HG03457 (cell line): ENCODE results near the gene HSPA1A.
A peak's percentile ranks its signal among the peaks of the same experiment; 100 is the strongest.
"Not testable (repeated sequence)": the region's sequence is repeated elsewhere in the genome, so short reads cannot be mapped to it uniquely, and the experiment has no call there.

Source experiments
- ATAC-seq: cut with Tn5 transposase; IDR thresholded peaks from one replicate; pipeline ENCODE4 v1.9.1; 2021; ENCODE audit warnings: moderate number of reproducible peaks; ENCODE audit not compliant: unreplicated experiment

HSPA1A gene

GRCh38 chr6:31781244-31782125, 33.9 kb upstream of the HSPA1A start:
- ATAC-seq = no peak

- ATAC-seq = no peak
Measured at GRCh38 chr6:31782126-31782855, 33.1 kb upstream of the HSPA1A start.

DNA sequence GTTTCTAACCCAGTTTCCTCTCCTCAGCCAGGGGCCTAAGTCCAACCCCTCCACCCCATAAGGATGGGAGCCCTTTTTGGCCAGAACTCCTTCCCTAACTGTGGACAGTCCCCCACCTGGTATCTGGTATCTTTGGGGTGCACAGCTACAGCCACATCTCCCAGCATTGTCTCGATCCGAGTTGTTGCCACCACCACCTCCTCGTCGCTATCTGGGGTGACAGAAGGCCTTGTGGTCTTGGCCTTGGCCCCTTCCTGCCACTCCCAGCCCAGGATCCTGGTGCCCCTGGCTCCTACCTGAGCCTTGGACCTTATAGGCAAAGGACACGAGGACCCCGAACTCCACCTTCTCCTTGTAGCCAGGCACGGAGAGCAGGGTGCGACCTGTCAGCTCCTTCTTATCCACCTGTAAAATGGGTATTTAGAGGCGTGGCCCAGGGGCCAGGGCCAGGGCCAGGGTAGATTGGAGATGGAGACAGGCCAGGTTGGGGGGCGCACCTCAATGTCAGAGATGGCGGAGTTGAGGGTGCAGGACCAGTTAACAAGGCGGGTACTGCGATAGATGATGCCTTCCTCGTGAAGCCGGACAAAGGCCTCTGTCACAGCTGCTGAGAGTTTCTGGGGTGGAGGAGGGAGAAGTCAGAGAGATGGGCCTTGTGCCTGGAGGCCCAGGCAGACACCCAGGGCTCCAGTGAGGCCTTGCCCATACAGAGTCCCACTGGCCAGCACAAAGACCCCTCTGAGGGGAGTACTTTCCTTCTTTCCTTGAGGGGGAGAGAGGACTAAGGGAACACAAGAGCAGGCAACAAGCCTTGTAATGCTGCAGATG, 31.0 kb upstream of the HSPA1A start:
- ATAC-seq = no peak

DNA sequence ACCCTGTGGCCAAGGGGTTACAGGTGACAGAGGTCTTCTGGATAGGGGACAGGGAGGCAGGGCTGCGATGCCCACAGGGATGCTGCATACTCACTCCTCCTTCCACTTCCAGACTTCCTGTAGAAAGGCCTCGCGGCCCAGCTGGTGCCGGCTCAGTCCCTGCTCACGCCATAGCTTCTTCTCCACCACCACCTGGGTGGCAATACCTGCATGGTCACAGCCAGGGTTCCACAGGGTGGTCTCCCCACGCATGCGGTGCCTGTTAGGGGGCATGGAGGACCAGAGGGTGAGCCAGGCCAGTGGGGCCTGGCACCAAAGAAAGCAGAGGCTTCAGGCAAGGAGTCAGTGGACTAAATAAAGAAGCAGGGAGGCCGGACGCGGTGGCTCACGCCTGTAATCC, 29.9 kb upstream of the HSPA1A start:
- ATAC-seq = no peak

DNA sequence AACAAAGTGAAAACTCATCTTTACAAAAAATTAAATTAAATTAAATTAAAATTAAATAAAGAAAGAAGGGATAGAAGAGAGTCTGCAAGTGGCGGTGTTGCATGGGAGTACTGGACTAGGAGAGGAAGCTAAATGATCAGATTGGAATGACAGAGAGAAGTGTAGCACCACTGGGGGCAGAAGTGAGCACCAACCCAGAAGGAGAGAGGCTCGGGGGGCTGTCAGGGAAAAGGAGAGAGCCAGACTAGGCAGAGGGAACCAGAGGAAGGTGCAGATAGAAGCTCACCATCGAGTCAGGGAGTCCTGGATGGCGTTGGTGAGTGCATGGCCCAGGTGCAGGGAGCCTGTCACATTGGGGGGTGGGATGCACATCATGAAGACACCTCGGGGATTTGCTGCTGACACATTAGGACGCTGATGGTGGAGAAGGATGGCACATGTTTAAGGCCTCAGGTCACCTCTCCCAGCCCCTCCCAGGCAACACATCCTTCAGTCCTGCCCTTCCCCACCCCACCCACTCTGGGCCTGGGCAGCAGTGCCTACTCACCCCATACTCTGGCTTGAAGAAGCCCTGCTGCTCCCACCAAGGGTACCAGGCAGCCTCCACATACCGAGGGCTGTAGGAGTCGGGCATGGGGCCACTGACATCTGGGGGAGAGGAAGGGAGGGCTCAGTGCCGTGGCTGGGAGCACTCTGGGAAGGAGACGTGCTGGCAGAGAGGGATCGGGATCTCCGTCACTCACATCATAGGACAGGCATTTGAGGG, 23.8 kb upstream of the HSPA1A start:
- ATAC-seq = no peak

DNA sequence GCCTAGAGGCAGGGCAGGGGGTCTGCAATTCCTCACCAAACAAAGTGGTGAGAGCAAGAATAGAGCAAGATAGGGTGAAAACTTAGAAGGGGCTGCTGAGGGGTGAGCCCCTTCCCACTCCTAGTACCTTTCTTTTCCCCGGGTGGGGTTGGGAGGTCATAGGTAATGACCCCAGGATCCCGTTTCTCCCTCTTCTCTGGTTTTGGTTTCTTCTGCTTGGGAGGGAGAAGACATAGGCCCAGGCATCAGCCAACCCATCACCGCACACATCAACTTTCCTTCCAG, 23.3 kb upstream of the HSPA1A start:
- no peak for ATAC-seq

DNA sequence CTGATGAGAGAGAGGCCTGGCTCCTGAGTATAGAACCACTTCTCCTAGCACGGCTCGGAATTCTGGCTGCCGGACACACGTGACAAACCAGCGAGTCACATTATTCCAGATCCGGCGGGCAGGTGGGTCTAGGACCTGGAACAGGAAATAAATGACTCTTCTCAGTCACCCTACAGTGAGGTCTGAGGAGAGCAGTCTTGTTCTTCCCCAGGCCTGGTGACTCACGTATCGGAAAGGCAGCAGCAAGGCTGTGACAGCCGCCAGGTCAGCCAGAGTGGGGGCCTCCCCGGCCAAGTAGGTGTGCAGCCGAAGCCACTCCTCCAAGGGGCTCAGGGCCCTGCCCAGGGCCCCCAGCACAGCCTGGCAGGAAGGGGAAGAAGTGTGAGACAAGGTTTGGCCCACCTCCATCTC, 22.6 kb upstream of the HSPA1A start:
- no peak for ATAC-seq

- ATAC-seq = not testable (repeated sequence)
Measured at GRCh38 chr6:31793927-31794245, 21.5 kb upstream of the HSPA1A start.

DNA sequence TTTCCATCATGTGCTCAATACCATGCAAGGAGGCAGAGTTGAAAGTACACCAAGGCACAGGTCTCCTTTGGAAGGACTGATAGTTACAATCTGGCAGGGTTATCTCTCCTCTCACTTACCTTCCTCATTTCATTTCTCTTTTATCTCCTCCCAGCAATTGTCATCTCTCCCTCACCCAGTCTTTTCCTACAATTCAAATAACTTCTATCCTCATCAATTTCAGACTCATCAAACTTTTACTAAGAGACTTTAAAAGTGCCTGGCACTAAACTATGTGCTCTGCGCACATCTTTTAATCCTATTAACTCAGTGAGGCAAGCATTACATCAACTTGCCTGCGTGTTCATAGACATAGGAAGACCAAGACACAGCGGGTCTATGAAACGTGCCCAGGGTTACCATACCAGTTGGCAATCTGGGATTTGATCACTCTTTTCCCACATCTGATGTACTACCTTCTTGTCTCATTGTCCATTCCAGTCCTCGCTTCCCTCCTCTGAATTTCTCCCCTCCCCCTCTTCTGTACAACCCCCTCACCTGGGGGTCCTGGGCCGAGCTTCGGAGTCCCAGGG, 21.0 kb upstream of the HSPA1A start:
- no peak for ATAC-seq

GRCh38 chr6:31794866-31795615, 20.3 kb upstream of the HSPA1A start:
- no peak for ATAC-seq

DNA sequence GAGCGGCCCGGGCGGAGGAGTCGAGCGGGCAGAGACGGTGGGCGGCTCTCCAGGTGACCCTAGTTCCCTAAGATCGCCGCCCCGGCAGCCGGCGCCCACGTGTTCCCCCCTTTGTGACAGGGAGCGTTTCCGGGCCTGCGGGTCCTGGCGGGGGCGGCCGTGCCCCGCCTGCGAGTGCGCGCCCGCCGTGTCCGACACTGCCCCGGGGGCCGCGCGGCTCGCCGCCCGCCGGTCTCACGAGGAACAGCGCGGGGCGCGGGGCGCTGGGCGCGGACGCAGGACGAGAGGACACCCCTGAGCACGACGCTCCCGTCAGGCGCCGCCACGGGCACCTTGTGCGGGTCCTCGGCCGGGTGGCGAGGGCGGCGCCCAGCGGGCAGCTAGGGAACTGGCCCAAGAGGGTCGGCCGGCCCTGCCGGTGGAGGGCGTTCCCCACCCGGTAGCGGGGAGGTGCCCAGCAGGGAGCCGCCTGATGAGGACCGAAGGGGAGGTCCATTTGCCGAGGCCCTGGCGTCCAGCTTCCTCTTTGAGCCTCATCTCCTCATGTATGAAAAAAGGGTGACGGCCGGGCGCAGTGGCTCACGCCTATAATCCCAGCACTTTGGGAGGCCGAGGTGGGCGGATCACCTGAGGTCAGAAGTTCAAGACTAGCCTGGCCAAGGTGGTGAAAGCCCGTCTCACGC, 19.6 kb upstream of the HSPA1A start, which contains the start of gene VARS1:
Gene VARS1 (minus strand): TSS at position 137 of the 683 bp plus-strand sequence. CDS start 535 bp downstream, outside the sequence.
- peak; percentile 58 for ATAC-seq

DNA sequence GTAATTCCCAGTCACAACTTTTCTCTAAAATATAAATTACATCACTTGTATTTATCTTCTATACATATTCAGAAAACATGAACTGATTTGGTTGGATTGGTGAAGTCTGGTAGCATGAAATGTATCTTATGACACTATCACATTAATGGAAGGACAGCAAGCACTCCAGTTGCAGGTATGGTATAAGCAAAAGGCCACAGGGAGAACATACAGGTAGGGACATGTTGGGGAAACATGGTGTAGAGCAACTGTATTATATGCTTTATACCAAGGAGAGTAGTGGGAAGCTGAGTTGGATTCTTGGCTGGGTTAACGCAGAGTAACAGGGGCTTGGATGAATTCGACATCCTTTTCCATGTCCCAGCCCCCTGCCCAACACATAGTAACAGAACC, 18.4 kb upstream of the HSPA1A start:
- no peak for ATAC-seq

- ATAC-seq = no peak
Measured at GRCh38 chr6:31797588-31797987, 17.8 kb upstream of the HSPA1A start.

DNA sequence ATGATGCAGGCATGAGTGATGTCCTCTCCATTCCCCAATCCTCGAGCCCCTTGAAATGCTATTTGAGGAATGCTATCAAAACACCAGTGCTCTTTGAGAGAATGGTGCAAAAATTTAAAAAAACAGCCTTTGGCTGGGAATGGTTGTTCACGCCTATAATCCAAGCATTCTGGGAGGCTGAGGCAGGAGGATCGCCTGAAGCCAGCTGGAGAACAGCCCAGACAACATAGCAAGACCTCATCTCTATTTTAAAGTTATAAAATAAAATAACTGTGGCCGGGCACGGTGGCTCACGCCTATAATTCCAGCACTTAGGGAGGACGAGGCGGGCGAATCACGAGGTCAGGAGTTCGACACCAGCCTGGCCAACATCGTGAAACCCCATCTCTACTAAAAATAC, 15.6 kb upstream of the HSPA1A start:
- no peak for ATAC-seq

- ATAC-seq = not testable (repeated sequence)
Measured at GRCh38 chr6:31801031-31801927, 14.1 kb upstream of the HSPA1A start.

DNA sequence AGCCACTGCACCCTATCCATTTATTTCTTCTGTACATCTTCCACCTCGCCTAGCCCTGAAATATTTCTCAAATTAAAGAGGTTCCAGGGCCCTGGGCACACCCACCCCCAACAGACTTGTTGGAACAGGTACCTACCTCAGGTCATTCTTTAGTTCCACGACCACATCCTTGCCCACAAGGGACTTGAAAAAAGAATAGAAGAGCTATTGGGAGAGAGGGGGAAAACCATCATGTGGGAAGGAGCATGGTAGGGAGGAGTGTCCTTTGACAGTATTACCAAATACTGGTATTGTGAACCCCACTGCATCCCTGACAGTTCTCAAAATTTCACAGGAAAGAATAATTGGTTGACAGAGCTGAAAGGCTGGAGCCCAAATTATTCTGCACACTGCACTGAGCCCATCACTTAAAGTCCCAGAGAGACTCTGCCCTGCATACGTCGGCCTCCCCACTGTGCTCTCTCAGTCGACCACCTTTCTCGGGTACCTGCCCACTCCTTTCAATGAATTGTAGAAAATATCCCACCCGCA, 9.3 kb upstream of the HSPA1A start:
- ATAC-seq = no peak

GRCh38 chr6:31806470-31807272, 8.7 kb upstream of the HSPA1A start, which contains the start of gene LSM2:
Gene LSM2 (minus strand): TSS chr6:31806966. CDS start chr6:31806757, 209 bp downstream.
- ATAC-seq = peak; percentile 72
